ENCODE results near the gene ANKS1A.

DNA sequence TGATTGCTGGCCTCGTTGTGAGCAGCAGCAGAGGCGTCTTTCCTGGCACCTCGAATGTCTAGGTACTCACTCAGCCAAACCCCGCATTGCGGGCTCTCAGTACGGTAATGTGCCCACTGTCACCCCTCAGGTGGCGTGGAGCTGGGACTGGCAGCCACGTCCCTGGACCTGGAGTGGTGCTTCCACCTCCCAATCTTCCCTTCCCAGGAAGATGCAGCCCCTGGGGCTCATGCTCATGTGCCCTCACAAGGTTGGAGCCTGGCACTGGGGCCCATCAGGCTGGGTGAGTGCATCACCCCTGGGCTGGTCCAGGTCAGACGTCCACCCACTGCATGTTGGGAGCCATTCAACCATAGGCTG, 176.4 kb downstream of the ANKS1A start:
- TF ChIP-seq, protein P1, sequence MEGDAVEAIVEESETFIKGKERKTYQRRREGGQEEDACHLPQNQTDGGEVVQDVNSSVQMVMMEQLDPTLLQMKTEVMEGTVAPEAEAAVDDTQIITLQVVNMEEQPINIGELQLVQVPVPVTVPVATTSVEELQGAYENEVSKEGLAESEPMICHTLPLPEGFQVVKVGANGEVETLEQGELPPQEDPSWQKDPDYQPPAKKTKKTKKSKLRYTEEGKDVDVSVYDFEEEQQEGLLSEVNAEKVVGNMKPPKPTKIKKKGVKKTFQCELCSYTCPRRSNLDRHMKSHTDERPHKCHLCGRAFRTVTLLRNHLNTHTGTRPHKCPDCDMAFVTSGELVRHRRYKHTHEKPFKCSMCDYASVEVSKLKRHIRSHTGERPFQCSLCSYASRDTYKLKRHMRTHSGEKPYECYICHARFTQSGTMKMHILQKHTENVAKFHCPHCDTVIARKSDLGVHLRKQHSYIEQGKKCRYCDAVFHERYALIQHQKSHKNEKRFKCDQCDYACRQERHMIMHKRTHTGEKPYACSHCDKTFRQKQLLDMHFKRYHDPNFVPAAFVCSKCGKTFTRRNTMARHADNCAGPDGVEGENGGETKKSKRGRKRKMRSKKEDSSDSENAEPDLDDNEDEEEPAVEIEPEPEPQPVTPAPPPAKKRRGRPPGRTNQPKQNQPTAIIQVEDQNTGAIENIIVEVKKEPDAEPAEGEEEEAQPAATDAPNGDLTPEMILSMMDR (conservative IDR thresholded peaks at IDR 0.05; ENCODE audit: low read length) = no peak
- no peak for TF ChIP-seq EZH2phosphoT487 (IDR thresholded peaks at IDR 0.05; ENCODE audit: borderline replicate concordance)

All from Loucy (cell line).